Smooth muscle cell of the coronary artery (primary cell): ENCODE measurements around the gene LTB4R. TPM values are rescaled to one million over a fixed set of nuclear protein-coding genes. Genes with fewer than 3 reads are reported as not detected.

Experiments
- total RNA-seq: library from RNA; depleted of rRNA; stranded (reverse); fragments of >200 nt; gene quantifications from 2 replicates; pipeline ENCODE4 v1.2.3, GENCODE V29; 2014; ENCODE audit warnings: low replicate concordance

LTB4R gene
- total RNA-seq, result 0.75 and 6.3 TPM in 2 replicates

DNA sequence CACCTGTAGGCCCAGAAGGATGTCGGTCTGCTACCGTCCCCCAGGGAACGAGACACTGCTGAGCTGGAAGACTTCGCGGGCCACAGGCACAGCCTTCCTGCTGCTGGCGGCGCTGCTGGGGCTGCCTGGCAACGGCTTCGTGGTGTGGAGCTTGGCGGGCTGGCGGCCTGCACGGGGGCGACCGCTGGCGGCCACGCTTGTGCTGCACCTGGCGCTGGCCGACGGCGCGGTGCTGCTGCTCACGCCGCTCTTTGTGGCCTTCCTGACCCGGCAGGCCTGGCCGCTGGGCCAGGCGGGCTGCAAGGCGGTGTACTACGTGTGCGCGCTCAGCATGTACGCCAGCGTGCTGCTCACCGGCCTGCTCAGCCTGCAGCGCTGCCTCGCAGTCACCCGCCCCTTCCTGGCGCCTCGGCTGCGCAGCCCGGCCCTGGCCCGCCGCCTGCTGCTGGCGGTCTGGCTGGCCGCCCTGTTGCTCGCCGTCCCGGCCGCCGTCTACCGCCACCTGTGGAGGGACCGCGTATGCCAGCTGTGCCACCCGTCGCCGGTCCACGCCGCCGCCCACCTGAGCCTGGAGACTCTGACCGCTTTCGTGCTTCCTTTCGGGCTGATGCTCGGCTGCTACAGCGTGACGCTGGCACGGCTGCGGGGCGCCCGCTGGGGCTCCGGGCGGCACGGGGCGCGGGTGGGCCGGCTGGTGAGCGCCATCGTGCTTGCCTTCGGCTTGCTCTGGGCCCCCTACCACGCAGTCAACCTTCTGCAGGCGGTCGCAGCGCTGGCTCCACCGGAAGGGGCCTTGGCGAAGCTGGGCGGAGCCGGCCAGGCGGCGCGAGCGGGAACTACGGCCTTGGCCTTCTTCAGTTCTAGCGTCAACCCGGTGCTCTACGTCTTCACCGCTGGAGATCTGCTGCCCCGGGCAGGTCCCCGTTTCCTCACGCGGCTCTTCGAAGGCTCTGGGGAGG is at the start of gene LTB4R:
LTB4R (plus strand) TSS at position 857 of the 959 bp plus-strand sequence. CDS start 4,150 bp downstream, outside the sequence.

DNA sequence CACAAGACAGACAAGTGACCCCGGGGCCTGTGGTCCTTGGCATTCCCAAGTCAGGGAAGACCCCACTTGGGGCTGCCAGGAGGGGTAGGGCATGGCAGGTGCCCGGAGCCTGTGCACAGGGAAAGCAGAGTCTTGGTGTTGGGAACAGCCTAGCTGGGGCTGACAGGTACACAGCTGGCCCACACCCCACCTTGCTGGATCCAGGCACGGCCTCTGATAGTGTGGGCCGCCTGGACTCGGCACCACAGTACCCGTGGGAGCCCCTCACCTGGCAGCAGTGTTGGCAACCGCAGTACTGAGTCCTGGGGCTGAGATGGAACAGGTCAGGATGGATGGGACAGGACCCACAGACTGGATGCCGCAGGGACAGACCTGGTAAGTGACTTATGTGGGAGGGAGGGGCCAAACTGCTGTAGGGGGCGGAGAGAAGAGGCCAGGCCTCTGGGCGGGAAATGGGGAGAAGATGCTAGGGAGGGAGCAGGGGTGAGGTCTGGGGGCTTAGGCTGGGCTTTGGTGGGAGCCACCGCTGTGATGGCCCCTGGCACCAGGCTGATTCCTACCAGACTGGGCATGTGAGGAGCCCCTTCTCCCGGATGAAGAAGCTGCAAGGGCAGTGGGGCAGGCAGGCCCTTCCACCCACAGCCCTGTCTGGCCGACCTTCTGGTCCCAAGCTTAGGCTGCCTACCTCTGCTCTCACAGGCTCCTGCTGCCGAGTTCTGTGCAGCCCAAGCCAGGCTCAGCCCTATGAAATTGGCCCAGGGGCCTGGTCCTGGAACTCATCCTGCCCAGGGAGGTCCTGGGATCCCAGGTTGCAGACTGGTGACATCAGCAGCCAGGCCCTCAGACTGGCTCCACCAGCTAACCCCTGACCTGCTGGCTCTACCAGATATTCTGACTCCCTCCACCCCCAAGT is 48.2 kb upstream of the LTB4R start, which contains the start of gene TGM1:
TGM1 (minus strand) TSS at position 357 of the 913 bp plus-strand sequence. CDS start 825 bp downstream, outside the sequence.

GRCh38 chr14:24271134-24271833 is 40.0 kb upstream of the LTB4R start, which contains the start of gene RABGGTA:
TSS of gene RABGGTA (minus strand) at chr14:24271597. CDS start at chr14:24271115, 482 bp downstream.

DNA sequence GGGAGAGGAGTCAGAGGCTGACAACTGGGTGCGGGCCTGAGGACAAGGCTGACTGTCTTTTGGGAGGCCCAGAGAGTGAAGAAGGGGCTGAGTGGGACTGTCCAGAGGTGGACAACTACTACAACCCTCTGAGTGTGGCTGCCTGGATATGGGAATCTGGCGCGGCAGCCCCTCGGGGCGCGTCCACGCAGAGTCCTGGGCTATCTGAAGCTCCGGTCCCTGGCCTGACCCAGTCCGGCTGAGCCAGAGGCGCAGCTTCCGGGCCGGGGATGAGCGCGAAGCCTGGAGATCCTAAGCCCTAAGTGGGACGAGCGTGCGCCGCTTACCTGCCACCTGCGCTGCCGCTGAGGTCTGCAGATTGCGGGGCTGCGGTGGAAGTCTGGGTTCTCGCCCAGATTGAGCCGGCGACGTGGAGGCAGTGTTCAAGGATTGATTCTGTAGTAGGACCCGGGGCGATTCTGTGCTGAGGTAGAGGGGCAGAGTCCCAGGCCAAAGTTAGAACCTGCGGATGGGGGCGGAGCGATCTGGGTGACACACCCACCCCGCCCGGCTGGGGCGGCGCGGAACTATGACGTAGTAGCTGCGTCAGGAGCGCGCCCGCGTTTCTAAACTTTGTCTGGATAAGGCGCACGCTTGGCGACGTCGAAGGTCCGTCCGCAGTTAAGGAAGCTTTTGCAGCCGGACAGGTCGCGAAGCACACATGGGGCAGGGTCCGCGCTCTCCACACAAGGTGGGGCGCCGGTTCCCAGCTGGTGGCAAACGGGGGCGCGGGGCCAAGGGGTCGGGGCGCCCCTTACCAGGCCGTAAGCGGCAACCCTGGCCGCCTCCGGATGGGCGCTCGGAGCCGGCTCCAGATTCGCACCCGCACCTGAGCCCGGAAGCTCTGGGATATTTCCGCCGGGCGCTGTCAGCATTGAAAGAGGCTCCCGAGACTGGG is 11.8 kb upstream of the LTB4R start, which contains the start of the genes DHRS1 and NOP9:
DHRS1 (minus strand) TSS at position 526 of the 937 bp plus-strand sequence. CDS start 674 bp downstream, outside the sequence.
NOP9 (plus strand) TSS at position 596 of the 937 bp plus-strand sequence; CDS start at position 701, 105 bp downstream.

DNA sequence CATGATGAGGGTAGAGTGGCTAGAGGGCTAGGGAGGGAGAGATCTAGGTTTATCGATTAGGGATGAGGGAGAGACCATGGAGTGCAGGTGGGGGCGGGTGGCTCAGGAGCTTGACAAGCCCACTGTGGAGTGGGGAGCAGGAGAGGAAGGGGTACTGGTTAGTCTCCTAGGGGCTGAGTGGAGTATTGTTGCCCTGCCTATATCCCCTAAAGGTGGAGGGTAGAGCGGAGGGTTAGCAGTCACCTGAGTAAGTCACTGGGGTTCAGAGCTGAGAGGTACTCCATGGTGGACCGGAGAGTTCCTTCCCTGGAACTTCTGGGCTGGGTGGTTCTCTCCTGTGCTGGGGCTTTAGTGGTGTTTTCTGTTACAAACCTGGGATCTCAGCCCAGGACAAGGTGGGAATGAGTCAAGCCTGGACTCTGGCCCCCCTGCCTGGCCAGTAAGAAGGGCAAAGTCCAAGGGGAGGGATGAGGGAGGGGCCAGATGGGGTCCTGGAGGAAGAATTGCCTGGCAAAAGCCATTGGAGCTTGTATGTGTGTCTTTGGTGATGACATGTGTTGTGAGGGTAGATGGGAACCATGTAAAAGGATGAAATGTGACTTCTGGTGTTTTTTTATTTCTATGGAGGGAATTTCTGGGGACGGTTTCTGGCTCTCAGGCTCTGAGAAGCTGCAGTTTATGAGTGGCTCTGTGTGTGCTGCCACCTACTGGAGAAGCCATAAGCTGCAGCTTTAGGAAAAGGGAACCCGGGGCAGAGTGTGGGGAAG is 3.5 kb upstream of the LTB4R start, which contains the start of gene CIDEB:
CIDEB (minus strand) TSS at position 403 of the 767 bp plus-strand sequence; CDS start at position 284, 119 bp downstream.

GRCh38 chr14:24309538-24310264 is 1.6 kb upstream of the LTB4R start, which contains the start of gene LTB4R2:
TSS of gene LTB4R2 (plus strand) at chr14:24310140. CDS start at chr14:24310665, 525 bp downstream.

GRCh38 chr14:24334431-24335291 is 23.4 kb downstream of the LTB4R start, which contains the start of gene ADCY4:
TSS of gene ADCY4 (minus strand) at chr14:24335071. CDS start at chr14:24334652, 419 bp downstream.

DNA sequence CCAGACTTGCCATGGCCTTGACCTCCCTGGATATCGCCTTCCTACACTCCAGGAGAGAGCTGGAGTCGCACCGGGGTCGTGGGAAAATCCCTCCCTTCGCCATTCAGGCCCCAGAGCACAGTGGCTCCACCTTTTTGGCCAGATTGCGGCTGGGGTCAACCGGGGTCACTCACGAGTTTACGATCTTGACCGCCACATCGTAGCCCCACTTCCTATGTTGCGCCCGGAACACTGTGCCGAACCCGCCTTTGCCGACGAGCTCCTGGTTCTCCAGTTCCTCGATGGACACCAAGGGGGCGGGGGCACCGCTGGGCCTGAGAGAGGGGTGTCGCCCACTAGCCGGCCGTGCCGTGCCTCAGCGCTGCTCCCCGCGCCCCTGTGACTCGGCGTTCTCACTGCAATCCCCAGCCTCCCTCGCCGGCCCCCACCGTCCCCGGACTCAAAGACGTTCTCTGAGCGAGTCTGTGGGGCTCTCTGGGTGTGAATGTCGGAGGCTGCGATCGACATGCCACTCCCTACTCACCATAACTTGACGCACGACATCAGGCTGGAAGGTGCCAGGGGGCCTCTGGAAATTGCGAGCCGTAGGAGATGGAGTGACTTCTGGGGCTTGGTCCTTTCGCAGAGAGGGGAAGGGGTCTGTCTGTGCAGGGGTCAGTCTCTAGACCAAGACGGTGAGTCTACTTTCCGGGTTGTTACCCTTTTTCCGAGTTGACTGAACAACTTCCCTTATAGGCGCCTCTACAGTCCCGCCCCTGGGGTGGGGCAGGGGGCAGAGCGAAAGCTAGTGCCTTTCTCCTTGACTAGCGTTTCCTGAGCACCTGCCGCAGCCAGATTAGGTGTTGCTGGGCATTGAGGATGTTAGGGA is 28.2 kb downstream of the LTB4R start, which contains the start of gene RIPK3:
RIPK3 (minus strand) TSS at position 708 of the 868 bp plus-strand sequence; CDS start at position 543, 165 bp downstream.

Other genes starting within 250 kb of the LTB4R start
- not detected in 2 replicates for gene CPNE6, start 239.9 kb upstream of the LTB4R start, total RNA-seq
- 13.3 and 44.0 TPM in 2 replicates for gene PCK2, start 217.2 kb upstream of the LTB4R start, total RNA-seq
- gene DCAF11, start 196.7 kb upstream of the LTB4R start, total RNA-seq, result 59.1 and 62.1 TPM in 2 replicates
- gene NRL, start 196.6 kb upstream of the LTB4R start, total RNA-seq, result 0.47 and 1.2 TPM in 2 replicates
- 0.23 TPM in 1 of 2 replicates, not detected in the other for gene FITM1, start 180.8 kb upstream of the LTB4R start, total RNA-seq
- 55.3 and 80.6 TPM in 2 replicates for gene PSME1, start 175.3 kb upstream of the LTB4R start, total RNA-seq
- gene EMC9, start 169.9 kb upstream of the LTB4R start, total RNA-seq, result 19.2 and 21.9 TPM in 2 replicates
- gene PSME2, start 164.9 kb upstream of the LTB4R start, total RNA-seq, result 28.2 and 87.8 TPM in 2 replicates
- 22.2 and 24.9 TPM in 2 replicates for gene RNF31, start 164.0 kb upstream of the LTB4R start, total RNA-seq
- gene IRF9, start 150.2 kb upstream of the LTB4R start, total RNA-seq, result 68.4 and 96.8 TPM in 2 replicates
- 0.12 and 0.83 TPM in 2 replicates for gene REC8, start 139.4 kb upstream of the LTB4R start, total RNA-seq
- 27.1 and 41.9 TPM in 2 replicates for gene IPO4, start 122.7 kb upstream of the LTB4R start, total RNA-seq
- 42.9 and 55.9 TPM in 2 replicates for gene TM9SF1, start 116.1 kb upstream of the LTB4R start, total RNA-seq
- 0.12 TPM in 1 of 2 replicates, not detected in the other for gene TSSK4, start 105.8 kb upstream of the LTB4R start, total RNA-seq
- gene CHMP4A, start 98.0 kb upstream of the LTB4R start, total RNA-seq, result 24.2 and 29.7 TPM in 2 replicates
- gene MDP1, start 95.4 kb upstream of the LTB4R start, total RNA-seq, result 10.8 and 18.3 TPM in 2 replicates
- gene NEDD8, start 79.1 kb upstream of the LTB4R start, total RNA-seq, result 272 and 446 TPM in 2 replicates
- 72.7 and 109 TPM in 2 replicates for gene GMPR2, start 78.6 kb upstream of the LTB4R start, total RNA-seq
- gene TINF2, start 68.9 kb upstream of the LTB4R start, total RNA-seq, result 38.3 and 42.2 TPM in 2 replicates
- gene TGM1, start 48.3 kb upstream of the LTB4R start, total RNA-seq, result 1.6 and 2.5 TPM in 2 replicates
- 16.8 and 22.3 TPM in 2 replicates for gene RABGGTA, start 39.9 kb upstream of the LTB4R start, total RNA-seq
- 13.5 and 20.9 TPM in 2 replicates for gene DHRS1, start 11.7 kb upstream of the LTB4R start, total RNA-seq
- gene NOP9, start 11.7 kb upstream of the LTB4R start, total RNA-seq, result 14.4 and 17.4 TPM in 2 replicates
- 0.08 and 3.3 TPM in 2 replicates for gene CIDEB, start 3.5 kb upstream of the LTB4R start, total RNA-seq
- gene LTB4R2, start 1.4 kb upstream of the LTB4R start, total RNA-seq, result 1.2 and 2.3 TPM in 2 replicates
- gene ADCY4, start 23.6 kb downstream of the LTB4R start, total RNA-seq, result 0.60 and 16.7 TPM in 2 replicates
- gene RIPK3, start 28.5 kb downstream of the LTB4R start, total RNA-seq, result 0.23 and 9.4 TPM in 2 replicates
- 18.4 and 77.3 TPM in 2 replicates for gene NFATC4, start 56.7 kb downstream of the LTB4R start, total RNA-seq
- 3.2 and 9.0 TPM in 2 replicates for gene NYNRIN, start 87.5 kb downstream of the LTB4R start, total RNA-seq
- gene CBLN3, start 118.2 kb downstream of the LTB4R start, total RNA-seq, result 1.6 and 7.4 TPM in 2 replicates
- 42.2 and 45.3 TPM in 2 replicates for gene KHNYN, start 118.5 kb downstream of the LTB4R start, total RNA-seq
- gene SDR39U1, start 131.3 kb downstream of the LTB4R start, total RNA-seq, result 4.4 and 11.3 TPM in 2 replicates
- not detected in 2 replicates for gene CMA1, start 196.8 kb downstream of the LTB4R start, total RNA-seq